Measurements from ENCODE around the gene CYP1B1. TPM values are rescaled to one million over a fixed set of nuclear protein-coding genes. Genes with fewer than 3 reads are reported as not detected.
A peak's percentile ranks its signal among the peaks of the same experiment; 100 is the strongest.

CYP1B1 gene
- total and polyA plus RNA-seq, 9 donors = 5.4 to 34.5 (median 12.5) TPM

DNA sequence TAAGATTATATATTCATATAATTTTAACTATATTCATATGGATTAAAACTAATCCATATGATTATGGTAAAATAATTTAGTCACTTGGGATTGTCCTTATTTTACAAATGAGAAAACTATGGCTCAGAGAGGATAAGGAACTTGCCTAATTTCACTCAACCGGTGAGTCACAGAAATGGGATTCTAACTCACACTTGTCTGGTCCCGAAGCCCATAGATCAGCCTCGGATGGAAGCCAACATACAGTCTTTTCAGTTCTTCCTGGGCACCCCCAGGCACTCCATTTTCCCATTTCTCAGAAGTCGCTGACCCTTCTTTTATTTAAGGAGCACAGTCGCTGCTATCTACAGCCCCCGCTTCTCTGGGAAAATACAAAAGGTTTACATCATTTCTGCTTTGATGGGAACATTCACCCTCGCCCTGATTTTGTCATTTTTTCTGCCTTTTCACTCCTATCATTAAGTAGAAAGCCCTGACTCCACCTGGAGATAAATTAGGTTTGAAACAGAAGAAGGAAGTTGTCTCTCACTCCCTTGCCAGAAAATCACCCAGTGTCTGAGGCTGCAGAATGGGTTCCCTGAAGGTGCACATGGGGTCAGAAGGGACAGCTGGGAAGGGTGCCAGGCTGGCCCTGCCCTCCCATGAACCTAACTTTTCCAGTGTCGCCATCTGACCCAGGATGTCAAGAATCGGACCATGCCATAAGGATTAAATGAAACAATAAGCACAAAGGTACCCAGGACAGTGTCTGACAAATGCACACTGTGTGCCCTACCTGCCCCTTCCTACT lies 36.6 kb downstream of the CYP1B1 start:
- no peak overlapping the region for H3K27ac ChIP-seq

DNA sequence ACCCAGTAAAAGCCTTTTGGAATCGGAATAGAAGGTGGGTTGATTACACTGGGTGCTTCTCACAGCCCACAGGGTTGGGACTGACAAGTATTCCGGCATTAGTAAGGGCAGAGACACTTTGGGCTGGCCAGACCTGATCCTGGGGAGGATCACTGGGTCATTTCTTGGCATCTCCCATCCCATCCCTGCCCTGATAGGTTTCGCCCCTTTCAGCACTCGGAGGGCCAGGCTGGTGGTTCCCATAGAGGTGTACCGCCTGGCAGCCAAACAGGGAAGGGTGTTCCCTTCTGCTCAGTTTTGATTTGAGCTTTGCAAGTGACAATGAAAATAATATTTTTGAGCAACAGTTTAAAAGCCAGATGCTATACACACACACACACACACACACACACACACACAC lies 37.3 kb downstream of the CYP1B1 start:
- H3K4me1 ChIP-seq (ENCODE audit: insufficient read depth) = peaks cover 3% of the 10 kb centered on the region
- no peaks in the 10 kb centered on the region for H3K36me3 ChIP-seq
- H3K27me3 ChIP-seq = no peaks in the 10 kb centered on the region
- peak overlapping the region; percentile 28 to 53 for H3K27ac ChIP-seq
- TF ChIP-seq POLR2A (IDR thresholded peaks at IDR 0.05) = no peak
- TF ChIP-seq EP300 (IDR thresholded peaks at IDR 0.05) = no peak
- TF ChIP-seq, protein P1, sequence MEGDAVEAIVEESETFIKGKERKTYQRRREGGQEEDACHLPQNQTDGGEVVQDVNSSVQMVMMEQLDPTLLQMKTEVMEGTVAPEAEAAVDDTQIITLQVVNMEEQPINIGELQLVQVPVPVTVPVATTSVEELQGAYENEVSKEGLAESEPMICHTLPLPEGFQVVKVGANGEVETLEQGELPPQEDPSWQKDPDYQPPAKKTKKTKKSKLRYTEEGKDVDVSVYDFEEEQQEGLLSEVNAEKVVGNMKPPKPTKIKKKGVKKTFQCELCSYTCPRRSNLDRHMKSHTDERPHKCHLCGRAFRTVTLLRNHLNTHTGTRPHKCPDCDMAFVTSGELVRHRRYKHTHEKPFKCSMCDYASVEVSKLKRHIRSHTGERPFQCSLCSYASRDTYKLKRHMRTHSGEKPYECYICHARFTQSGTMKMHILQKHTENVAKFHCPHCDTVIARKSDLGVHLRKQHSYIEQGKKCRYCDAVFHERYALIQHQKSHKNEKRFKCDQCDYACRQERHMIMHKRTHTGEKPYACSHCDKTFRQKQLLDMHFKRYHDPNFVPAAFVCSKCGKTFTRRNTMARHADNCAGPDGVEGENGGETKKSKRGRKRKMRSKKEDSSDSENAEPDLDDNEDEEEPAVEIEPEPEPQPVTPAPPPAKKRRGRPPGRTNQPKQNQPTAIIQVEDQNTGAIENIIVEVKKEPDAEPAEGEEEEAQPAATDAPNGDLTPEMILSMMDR (IDR thresholded peaks at IDR 0.05) = no peak
- WGBS, 3 donors = 68 to 78% (median 76%) methylated on average over 5 of the region's 5 CpGs
- no peaks in the 10 kb centered on the region for H3K9me3 ChIP-seq
- H3K4me3 ChIP-seq = peak overlapping the region; percentile 20
- intact Hi-C loops (cut with DNase I) = no loop called here
- no peak for DNase-seq

More for the DNA sequence above, 36.6 kb downstream of the CYP1B1 start:
- intact Hi-C loops (cut with DNase I) = no loop called here
- no peak overlapping the region for H3K4me3 ChIP-seq
- no peaks in the 10 kb centered on the region for H3K9me3 ChIP-seq
- DNase-seq = no peak
- no peaks in the 10 kb centered on the region for H3K36me3 ChIP-seq
- WGBS, 3 donors = 78 to 88% (median 82%) methylated on average over 9 of the region's 9 CpGs
- H3K4me1 ChIP-seq (ENCODE audit: insufficient read depth) = peaks cover 1% of the 10 kb centered on the region
- no peaks in the 10 kb centered on the region for H3K27me3 ChIP-seq
- TF ChIP-seq POLR2A (IDR thresholded peaks at IDR 0.05) (no peak), EP300 (IDR thresholded peaks at IDR 0.05) (no peak)
- TF ChIP-seq, protein P1 (IDR thresholded peaks at IDR 0.05) = no peak

DNA sequence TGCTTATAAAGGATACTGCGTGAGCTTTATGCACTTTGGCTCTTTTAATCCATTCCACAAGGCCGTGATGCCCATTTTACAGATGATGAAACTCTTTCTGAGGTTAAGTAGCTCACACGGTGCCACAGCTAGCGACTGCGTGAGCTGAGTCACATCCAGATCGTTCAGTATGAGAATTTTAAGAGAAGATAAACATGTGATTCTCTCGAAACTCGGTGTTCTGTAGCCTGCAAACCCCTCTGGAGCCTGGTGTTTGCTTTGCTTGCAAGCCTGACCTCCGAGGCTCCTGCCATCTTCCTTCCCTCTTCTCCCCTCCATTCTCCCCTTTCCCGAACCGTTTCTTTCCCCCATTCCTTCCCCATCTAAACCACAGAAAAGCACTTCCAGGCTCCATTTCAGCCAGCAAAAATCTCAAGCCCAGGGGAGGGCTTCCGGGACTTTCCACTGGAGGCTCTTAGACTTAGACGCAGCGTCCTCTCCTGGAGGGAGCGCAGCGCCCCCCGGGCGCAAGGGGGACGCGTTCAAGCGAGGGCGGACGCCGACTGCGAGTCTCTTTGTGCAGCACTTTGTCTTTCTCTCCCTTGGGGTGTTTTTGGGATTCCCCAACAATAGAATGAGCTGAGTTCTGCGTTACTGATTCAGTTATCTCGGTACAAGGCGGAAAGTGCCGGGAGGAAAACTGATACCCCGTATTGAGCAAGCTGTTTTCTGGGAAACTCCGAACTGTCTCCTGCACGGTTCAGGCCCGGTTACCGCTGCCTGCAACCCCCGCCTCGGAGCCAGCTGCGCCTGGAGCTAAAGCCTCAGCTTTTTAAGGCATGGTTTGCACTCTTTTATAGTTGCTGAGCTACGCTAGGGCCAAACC lies 38.0 kb downstream of the CYP1B1 start:
- H3K4me3 ChIP-seq = peak overlapping the region; percentile 20
- no peaks in the 10 kb centered on the region for H3K9me3 ChIP-seq
- peaks cover 3% of the 10 kb centered on the region for H3K4me1 ChIP-seq (ENCODE audit: insufficient read depth)
- peak; percentile 43 to 55 (median 45) for DNase-seq
- intact Hi-C loops (cut with DNase I) = no loop called here
- WGBS, 3 donors = 16 to 26% (median 23%) methylated on average over 38 of the region's 38 CpGs
- H3K27ac ChIP-seq = peak overlapping the region; percentile 28 to 53
- no peaks in the 10 kb centered on the region for H3K27me3 ChIP-seq
- TF ChIP-seq POLR2A (IDR thresholded peaks at IDR 0.05) (no peak), EP300 (IDR thresholded peaks at IDR 0.05) (no peak)
- TF ChIP-seq, protein P1 (IDR thresholded peaks at IDR 0.05) = no peak
- no peaks in the 10 kb centered on the region for H3K36me3 ChIP-seq

DNA sequence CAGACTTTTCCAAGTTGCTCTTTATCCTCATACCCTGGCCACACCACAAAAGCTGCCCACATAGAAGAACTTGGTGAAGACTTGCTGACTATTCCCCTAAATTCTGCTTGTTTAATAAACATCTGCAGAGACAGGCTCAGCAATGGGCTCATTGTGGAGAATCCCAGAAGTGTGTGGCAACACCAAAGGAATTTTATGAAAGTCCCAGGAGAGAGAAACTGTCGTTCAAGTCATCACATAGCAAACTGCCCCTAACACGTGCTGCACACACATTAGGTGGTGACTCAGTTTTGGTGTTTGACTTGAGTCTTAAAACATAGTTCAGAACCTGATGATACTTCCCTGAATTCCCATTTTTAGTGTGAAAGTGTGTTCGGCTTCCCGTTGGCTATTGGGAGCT lies 38.6 kb downstream of the CYP1B1 start:
- intact Hi-C loops (cut with DNase I) = no loop called here
- no peaks in the 10 kb centered on the region for H3K36me3 ChIP-seq
- H3K9me3 ChIP-seq = no peaks in the 10 kb centered on the region
- H3K4me3 ChIP-seq = no peak overlapping the region
- TF ChIP-seq POLR2A (IDR thresholded peaks at IDR 0.05) (no peak), EP300 (IDR thresholded peaks at IDR 0.05) (no peak)
- TF ChIP-seq, protein P1 (IDR thresholded peaks at IDR 0.05) = no peak
- H3K27me3 ChIP-seq = no peaks in the 10 kb centered on the region
- DNase-seq = no peak
- H3K4me1 ChIP-seq (ENCODE audit: insufficient read depth) = peaks cover 3% of the 10 kb centered on the region
- H3K27ac ChIP-seq = peak overlapping the region in 1 of 2 donors; percentile 53
- 90 to 95% (median 95%) methylated on average over 4 of the region's 4 CpGs for WGBS, 3 donors

Measured in ovary (tissue), 9 donors.